Activated naive CD4-positive, alpha-beta T cell treated with anti-CD3 and anti-CD28 coated beads for 36 hours (primary cell): ENCODE results near the gene MIF. TPM values are rescaled to one million over a fixed set of nuclear protein-coding genes. Genes with fewer than 3 reads are reported as not detected.

Experiments
- CTCF ChIA-PET: fragments of 350-600 bp; sonication (Branson Sonifier 250); formaldehyde crosslinking; loops from one replicate; lab custom pipeline; 2021; ENCODE audit warnings: antibody characterized with exemption; lab: Charles Lee
- DNase-seq: peaks from one replicate; pipeline ENCODE4 v3.0.0-alpha.2; 2020
- H3K27ac Mint-ChIP-seq: one replicate; pipeline ENCODE4 v1.8.0; 2021; ENCODE audit warnings: mild to moderate bottlenecking, mixed read lengths
- H3K27me3 Mint-ChIP-seq: one replicate; pipeline ENCODE4 v1.8.0; 2021; ENCODE audit warnings: low read depth, mixed read lengths
- H3K36me3 Mint-ChIP-seq: one replicate; pipeline ENCODE4 v1.8.0; 2021; ENCODE audit warnings: low read depth, mixed read lengths
- H3K4me1 Mint-ChIP-seq: one replicate; pipeline ENCODE4 v1.8.0; 2021; ENCODE audit warnings: low read depth, mixed read lengths
- H3K4me3 Mint-ChIP-seq: one replicate; pipeline ENCODE4 v1.8.0; 2021; ENCODE audit warnings: mild to moderate bottlenecking, moderate library complexity, mixed read lengths
- H3K9me3 Mint-ChIP-seq: one replicate; pipeline ENCODE4 v1.8.0; 2021; ENCODE audit warnings: mixed read lengths
- intact Hi-C: fragments of 100-400 bp; cut with micrococcal nuclease; formaldehyde crosslinking; loops from one replicate; pipeline ENCODE4 v1.15.1; 2023
- total RNA-seq, 2 experiments: library from RNA; stranded (reverse); gene quantifications; one replicate each; pipeline ENCODE4 v1.2.3, GENCODE V29; 2021

MIF gene
- total RNA-seq, result 1,000 to 10,000 TPM; 1,489 to 1,512 TPM

- Mint-ChIP-seq H3K4me3 (peak within 1 kb of the TSS; percentile 95), H3K4me1 (peaks cover 19% of the 10 kb centered on the region), H3K36me3 (peaks cover 33% of the 10 kb centered on the region), H3K27me3 (no peaks in the 10 kb centered on the region), H3K9me3 (no peaks in the 10 kb centered on the region), H3K27ac (peak within 1 kb of the TSS; percentile 97)
- peak; percentile 96 for DNase-seq
- intact Hi-C loops, result loop anchor here (1.0 to 10.0 kb wide), 4 partner anchors 20 to 661 kb away; partner anchors contain the start of genes ADORA2A, GUCD1, SLC2A11 and SNRPD3
- CTCF ChIA-PET, result interaction anchor here (0.7 to 2.5 kb wide), 16 partner anchors 9 to 280 kb away, joined by 3 to 31 read pairs (median 4); partner anchors contain the start of gene SLC2A11
Observed at GRCh38 chr22:23893945-23894709, at the start of gene MIF. Gene MIF, plus strand, starts transcription at chr22:23894383. Its CDS starts 92 bp downstream, at chr22:23894475.

GRCh38 chr22:23844739-23845202, 49.4 kb upstream of the MIF start:
- intact Hi-C loops, result loop anchor here (5.0 kb wide), 2 partner anchors 217 to 302 kb away; no protein-coding TSS in a partner anchor
- CTCF ChIA-PET, result interaction anchor here (2.3 kb wide), 1 partner anchor 9 kb away, joined by 8 read pairs; no protein-coding TSS in a partner anchor
- H3K9me3 Mint-ChIP-seq, result no peaks in the 10 kb centered on the region
- no peak overlapping the region for H3K27ac Mint-ChIP-seq
- H3K27me3 Mint-ChIP-seq, result no peaks in the 10 kb centered on the region
- no peak for DNase-seq
- peaks cover 2% of the 10 kb centered on the region for H3K4me1 Mint-ChIP-seq
- H3K4me3 Mint-ChIP-seq, result no peak overlapping the region
- H3K36me3 Mint-ChIP-seq, result no peaks in the 10 kb centered on the region

- CTCF ChIA-PET, result interaction anchor here (0.8 to 2.3 kb wide), 5 partner anchors 10 to 582 kb away, joined by 3 to 8 read pairs (median 3); partner anchors contain the start of genes ADORA2A and MIF
- Mint-ChIP-seq H3K27me3 (peaks cover 3% of the 10 kb centered on the region), H3K4me3 (no peak overlapping the region), H3K36me3 (no peaks in the 10 kb centered on the region), H3K27ac (no peak overlapping the region), H3K9me3 (no peaks in the 10 kb centered on the region), H3K4me1 (peaks cover 2% of the 10 kb centered on the region)
- intact Hi-C loops, result loop anchor here (5.0 kb wide), 2 partner anchors 218 to 303 kb away; no protein-coding TSS in a partner anchor
- DNase-seq, result no peak
Observed at GRCh38 chr22:23845265-23846080, 48.7 kb upstream of the MIF start.

- Mint-ChIP-seq H3K4me1 (peaks cover 2% of the 10 kb centered on the region), H3K36me3 (no peaks in the 10 kb centered on the region), H3K4me3 (no peak overlapping the region), H3K9me3 (no peaks in the 10 kb centered on the region), H3K27me3 (peaks cover 3% of the 10 kb centered on the region), H3K27ac (no peak overlapping the region)
- CTCF ChIA-PET, result interaction anchor here (0.8 to 2.3 kb wide), 6 partner anchors 10 to 581 kb away, joined by 3 to 8 read pairs (median 3); partner anchors contain the start of genes ADORA2A and MIF
- intact Hi-C loops, result loop anchor here (5.0 kb wide), 2 partner anchors 219 to 304 kb away; no protein-coding TSS in a partner anchor
- DNase-seq, result no peak
Observed at GRCh38 chr22:23846081-23846469, 48.1 kb upstream of the MIF start.

DNA sequence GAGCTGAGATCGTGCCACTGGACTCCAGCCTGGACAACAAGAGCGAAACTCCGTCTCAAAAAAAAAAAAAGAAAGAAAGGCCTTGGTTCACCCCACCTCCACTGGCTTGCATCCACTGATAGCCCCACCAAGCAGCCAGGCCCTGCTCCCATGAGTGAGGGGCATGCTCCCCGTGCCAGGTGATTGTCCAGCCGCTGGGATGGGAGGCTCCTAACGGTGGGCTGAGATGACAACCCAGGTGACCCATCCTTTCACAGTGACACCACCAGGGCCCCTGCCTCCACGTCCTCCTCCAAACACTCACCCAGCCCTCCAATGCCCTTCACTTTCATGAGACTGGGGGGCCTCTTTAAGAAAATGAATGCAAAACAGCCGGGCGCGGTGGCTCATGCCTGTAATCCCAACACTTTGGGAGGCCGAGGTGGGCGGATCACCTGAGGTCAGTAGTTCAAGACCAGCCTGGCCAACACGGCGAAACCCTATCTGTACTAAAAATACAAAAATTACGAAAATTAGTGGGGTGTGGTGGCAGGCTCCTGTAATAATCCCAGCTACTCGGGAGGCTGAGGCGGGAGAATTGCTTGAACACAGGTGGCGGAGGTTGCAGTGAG, 46.8 kb upstream of the MIF start:
- no peaks in the 10 kb centered on the region for H3K9me3 Mint-ChIP-seq
- peaks cover 2% of the 10 kb centered on the region for H3K4me1 Mint-ChIP-seq
- H3K36me3 Mint-ChIP-seq, result no peaks in the 10 kb centered on the region
- CTCF ChIA-PET, result interaction anchor here (0.7 to 2.3 kb wide), 3 partner anchors 12 to 702 kb away, joined by 3 to 8 read pairs (median 4); partner anchors contain the start of gene RAB36
- H3K27ac Mint-ChIP-seq, result no peak overlapping the region
- H3K27me3 Mint-ChIP-seq, result peaks cover 3% of the 10 kb centered on the region
- intact Hi-C loops, result loop anchor here (5.0 kb wide), 2 partner anchors 220 to 305 kb away; no protein-coding TSS in a partner anchor
- no peak overlapping the region for H3K4me3 Mint-ChIP-seq
- DNase-seq, result no peak

- Mint-ChIP-seq H3K4me1 (peaks cover 2% of the 10 kb centered on the region), H3K9me3 (no peaks in the 10 kb centered on the region), H3K36me3 (no peaks in the 10 kb centered on the region), H3K4me3 (no peak overlapping the region), H3K27me3 (peaks cover 3% of the 10 kb centered on the region), H3K27ac (no peak overlapping the region)
- CTCF ChIA-PET, result interaction anchor here (0.6 to 3.0 kb wide), 6 partner anchors 10 to 748 kb away, joined by 3 to 28 read pairs (median 3); partner anchors contain the start of genes RAB36 and SLC2A11
- no peak for DNase-seq
- intact Hi-C loops, result loop anchor here (5.0 kb wide), 2 partner anchors 221 to 306 kb away; no protein-coding TSS in a partner anchor
Observed at GRCh38 chr22:23847991-23848864, 46.0 kb upstream of the MIF start.

GRCh38 chr22:23849009-23850006, 44.9 kb upstream of the MIF start:
- peaks cover 2% of the 10 kb centered on the region for H3K4me1 Mint-ChIP-seq
- H3K27me3 Mint-ChIP-seq, result peaks cover 3% of the 10 kb centered on the region
- no peaks in the 10 kb centered on the region for H3K36me3 Mint-ChIP-seq
- DNase-seq, result peak; percentile 88
- H3K4me3 Mint-ChIP-seq, result no peak overlapping the region
- no peaks in the 10 kb centered on the region for H3K9me3 Mint-ChIP-seq
- intact Hi-C loops, result loop anchor here (5.0 to 10.0 kb wide), 3 partner anchors 222 to 445 kb away; no protein-coding TSS in a partner anchor
- CTCF ChIA-PET, result interaction anchor here (0.6 to 3.0 kb wide), 24 partner anchors 9 to 749 kb away, joined by 3 to 28 read pairs (median 3); partner anchors contain the start of genes CHCHD10 and SLC2A11
- no peak overlapping the region for H3K27ac Mint-ChIP-seq

GRCh38 chr22:23850136-23850611, 44.0 kb upstream of the MIF start:
- H3K4me3 Mint-ChIP-seq, result no peak overlapping the region

GRCh38 chr22:23856721-23857605, 37.2 kb upstream of the MIF start:
- Mint-ChIP-seq H3K27me3 (no peaks in the 10 kb centered on the region), H3K4me3 (peak overlapping the region; percentile 92), H3K9me3 (no peaks in the 10 kb centered on the region), H3K27ac (peak overlapping the region; percentile 50), H3K36me3 (no peaks in the 10 kb centered on the region), H3K4me1 (peaks cover 14% of the 10 kb centered on the region)
- intact Hi-C loops, result loop anchor here (5.0 to 10.0 kb wide), 3 partner anchors 35 to 452 kb away; partner anchors contain the start of gene MIF
- peak; percentile 17 for DNase-seq
- CTCF ChIA-PET, result interaction anchor here (0.6 to 4.3 kb wide), 5 partner anchors 8 to 315 kb away, joined by 3 to 31 read pairs (median 5); partner anchors contain the start of gene MIF

More at GRCh38 chr22:23850136-23850611, 44.0 kb upstream of the MIF start:
- CTCF ChIA-PET, result interaction anchor here (0.7 to 3.0 kb wide), 23 partner anchors 8 to 311 kb away, joined by 3 to 28 read pairs (median 3); partner anchors contain the start of genes CHCHD10 and SLC2A11
- intact Hi-C loops, result loop anchor here (10.0 kb wide), 1 partner anchor 445 kb away; no protein-coding TSS in a partner anchor
- no peaks in the 10 kb centered on the region for H3K9me3 Mint-ChIP-seq
- peaks cover 2% of the 10 kb centered on the region for H3K4me1 Mint-ChIP-seq
- H3K27ac Mint-ChIP-seq, result no peak overlapping the region
- no peaks in the 10 kb centered on the region for H3K36me3 Mint-ChIP-seq
- peaks cover 3% of the 10 kb centered on the region for H3K27me3 Mint-ChIP-seq
- DNase-seq, result no peak
